HepG2 (cell line): ENCODE results near the gene ITPK1. TPM values are rescaled to one million over a fixed set of nuclear protein-coding genes. Genes with fewer than 3 reads are reported as not detected.

Experiments used
- KLF12 ChIP-seq: sonication (generic); formaldehyde crosslinking; IDR thresholded peaks from 2 replicates; pipeline ENCODE4 v1.4.0; 2020; ENCODE audit warnings: missing genetic modification reagents, borderline replicate concordance
- YY1 ChIP-seq: IDR thresholded peaks from 2 replicates; pipeline ENCODE4 v1.6.1; 2011; ENCODE audit warnings: low read length, low read depth, moderate library complexity, mild to moderate bottlenecking; ENCODE audit not compliant: insufficient read depth, insufficient replicate concordance
- ZNF329 ChIP-seq: sonication (generic); formaldehyde crosslinking; IDR thresholded peaks from 2 replicates; pipeline ENCODE4 v1.9.0; 2021; ENCODE audit warnings: low read depth, mild to moderate bottlenecking, missing genetic modification reagents
- ZNF432 ChIP-seq: sonication (generic); formaldehyde crosslinking; IDR thresholded peaks from 2 replicates; pipeline ENCODE4 v1.5.0; 2020; ENCODE audit warnings: missing genetic modification reagents, mild to moderate bottlenecking, borderline replicate concordance
- ZNF724P ChIP-seq: sonication (generic); formaldehyde crosslinking; IDR thresholded peaks from 2 replicates; pipeline ENCODE4 v1.8.0; 2022; ENCODE audit warnings: missing genetic modification reagents, borderline replicate concordance
- ZNF768 ChIP-seq: sonication (generic); formaldehyde crosslinking; IDR thresholded peaks from 2 replicates; pipeline ENCODE4 v1.4.0; 2020; ENCODE audit warnings: missing genetic modification reagents
- polyA plus RNA-seq, 8 experiments: library from polyadenylated mRNA; depleted of rRNA in 3 of 8; stranded (reverse) in 7 of 8; unstranded in 1 of 8; fragments of >200 nt; fragmentation: Illumina TruSeq in 4 of 8; extraction: Trizol in 4 of 8; gene quantifications; 2 replicates each; pipeline versions ENCODE4 v1.2.1 to v1.2.3, GENCODE V29; 2011 to 2016; ENCODE audit warnings: low read depth in 4 of 8, missing spikeins in 1 of 8, mixed read lengths in 1 of 8; ENCODE audit not compliant: insufficient read depth in 1 of 8
- total RNA-seq, 5 experiments: library from RNA; depleted of rRNA; stranded (reverse); fragments of >200 nt; fragmentation: Illumina TruSeq; extraction: Trizol; gene quantifications; 2 replicates each; pipeline ENCODE4 v1.2.3, GENCODE V29; 2016; ENCODE audit warnings: low read depth in 1 of 5
- TF ChIP-seq, protein P1 (sequence below): sonication (generic); formaldehyde crosslinking; IDR thresholded peaks from 2 replicates; pipeline ENCODE4 v1.4.0; 2020; ENCODE audit warnings: mild to moderate bottlenecking, missing genetic modification reagents
- TF ChIP-seq, protein P2 (sequence below): sonication (generic); formaldehyde crosslinking; IDR thresholded peaks from 2 replicates; pipeline ENCODE4 v1.8.0; 2022; ENCODE audit warnings: low read depth, missing genetic modification reagents
- TF ChIP-seq, protein P3 (sequence below): sonication (generic); formaldehyde crosslinking; IDR thresholded peaks from 2 replicates; pipeline ENCODE4 v1.4.0; 2020; ENCODE audit warnings: missing genetic modification reagents, low read depth, mild to moderate bottlenecking, borderline replicate concordance

Gene ITPK1
- total and polyA plus RNA-seq, 2 of the 13 experiments (the other 11 are each of a cell fraction or from before 2014, with no cell fraction given): 20.5 to 47.5 TPM

DNA sequence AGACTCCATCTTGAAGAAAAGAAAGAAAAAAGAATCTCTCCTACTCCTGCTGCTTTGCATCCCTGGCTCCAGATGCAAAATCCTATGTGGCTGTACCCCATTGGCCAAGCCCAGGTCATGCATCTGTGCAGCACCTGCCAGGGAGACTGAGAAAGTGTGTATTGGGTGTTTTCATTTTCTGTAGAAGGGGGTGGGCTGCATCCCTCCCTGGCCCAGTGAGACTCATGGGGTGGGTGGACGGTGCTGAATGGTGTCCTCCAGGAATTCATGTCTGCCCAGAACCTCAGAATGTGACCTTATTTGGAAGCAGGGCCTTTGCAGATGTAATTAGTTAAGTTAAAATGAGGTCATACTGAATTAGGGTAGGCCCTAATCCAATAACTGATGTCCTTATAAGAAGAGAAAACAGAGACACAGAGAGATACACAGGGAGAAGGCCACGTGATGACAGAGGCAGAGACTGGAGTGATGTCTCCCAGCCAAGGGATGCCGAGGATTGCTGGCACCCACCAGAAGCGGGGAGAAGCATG lies 45.8 kb upstream of the ITPK1 start (continued):
- TF ChIP-seq, protein P1, sequence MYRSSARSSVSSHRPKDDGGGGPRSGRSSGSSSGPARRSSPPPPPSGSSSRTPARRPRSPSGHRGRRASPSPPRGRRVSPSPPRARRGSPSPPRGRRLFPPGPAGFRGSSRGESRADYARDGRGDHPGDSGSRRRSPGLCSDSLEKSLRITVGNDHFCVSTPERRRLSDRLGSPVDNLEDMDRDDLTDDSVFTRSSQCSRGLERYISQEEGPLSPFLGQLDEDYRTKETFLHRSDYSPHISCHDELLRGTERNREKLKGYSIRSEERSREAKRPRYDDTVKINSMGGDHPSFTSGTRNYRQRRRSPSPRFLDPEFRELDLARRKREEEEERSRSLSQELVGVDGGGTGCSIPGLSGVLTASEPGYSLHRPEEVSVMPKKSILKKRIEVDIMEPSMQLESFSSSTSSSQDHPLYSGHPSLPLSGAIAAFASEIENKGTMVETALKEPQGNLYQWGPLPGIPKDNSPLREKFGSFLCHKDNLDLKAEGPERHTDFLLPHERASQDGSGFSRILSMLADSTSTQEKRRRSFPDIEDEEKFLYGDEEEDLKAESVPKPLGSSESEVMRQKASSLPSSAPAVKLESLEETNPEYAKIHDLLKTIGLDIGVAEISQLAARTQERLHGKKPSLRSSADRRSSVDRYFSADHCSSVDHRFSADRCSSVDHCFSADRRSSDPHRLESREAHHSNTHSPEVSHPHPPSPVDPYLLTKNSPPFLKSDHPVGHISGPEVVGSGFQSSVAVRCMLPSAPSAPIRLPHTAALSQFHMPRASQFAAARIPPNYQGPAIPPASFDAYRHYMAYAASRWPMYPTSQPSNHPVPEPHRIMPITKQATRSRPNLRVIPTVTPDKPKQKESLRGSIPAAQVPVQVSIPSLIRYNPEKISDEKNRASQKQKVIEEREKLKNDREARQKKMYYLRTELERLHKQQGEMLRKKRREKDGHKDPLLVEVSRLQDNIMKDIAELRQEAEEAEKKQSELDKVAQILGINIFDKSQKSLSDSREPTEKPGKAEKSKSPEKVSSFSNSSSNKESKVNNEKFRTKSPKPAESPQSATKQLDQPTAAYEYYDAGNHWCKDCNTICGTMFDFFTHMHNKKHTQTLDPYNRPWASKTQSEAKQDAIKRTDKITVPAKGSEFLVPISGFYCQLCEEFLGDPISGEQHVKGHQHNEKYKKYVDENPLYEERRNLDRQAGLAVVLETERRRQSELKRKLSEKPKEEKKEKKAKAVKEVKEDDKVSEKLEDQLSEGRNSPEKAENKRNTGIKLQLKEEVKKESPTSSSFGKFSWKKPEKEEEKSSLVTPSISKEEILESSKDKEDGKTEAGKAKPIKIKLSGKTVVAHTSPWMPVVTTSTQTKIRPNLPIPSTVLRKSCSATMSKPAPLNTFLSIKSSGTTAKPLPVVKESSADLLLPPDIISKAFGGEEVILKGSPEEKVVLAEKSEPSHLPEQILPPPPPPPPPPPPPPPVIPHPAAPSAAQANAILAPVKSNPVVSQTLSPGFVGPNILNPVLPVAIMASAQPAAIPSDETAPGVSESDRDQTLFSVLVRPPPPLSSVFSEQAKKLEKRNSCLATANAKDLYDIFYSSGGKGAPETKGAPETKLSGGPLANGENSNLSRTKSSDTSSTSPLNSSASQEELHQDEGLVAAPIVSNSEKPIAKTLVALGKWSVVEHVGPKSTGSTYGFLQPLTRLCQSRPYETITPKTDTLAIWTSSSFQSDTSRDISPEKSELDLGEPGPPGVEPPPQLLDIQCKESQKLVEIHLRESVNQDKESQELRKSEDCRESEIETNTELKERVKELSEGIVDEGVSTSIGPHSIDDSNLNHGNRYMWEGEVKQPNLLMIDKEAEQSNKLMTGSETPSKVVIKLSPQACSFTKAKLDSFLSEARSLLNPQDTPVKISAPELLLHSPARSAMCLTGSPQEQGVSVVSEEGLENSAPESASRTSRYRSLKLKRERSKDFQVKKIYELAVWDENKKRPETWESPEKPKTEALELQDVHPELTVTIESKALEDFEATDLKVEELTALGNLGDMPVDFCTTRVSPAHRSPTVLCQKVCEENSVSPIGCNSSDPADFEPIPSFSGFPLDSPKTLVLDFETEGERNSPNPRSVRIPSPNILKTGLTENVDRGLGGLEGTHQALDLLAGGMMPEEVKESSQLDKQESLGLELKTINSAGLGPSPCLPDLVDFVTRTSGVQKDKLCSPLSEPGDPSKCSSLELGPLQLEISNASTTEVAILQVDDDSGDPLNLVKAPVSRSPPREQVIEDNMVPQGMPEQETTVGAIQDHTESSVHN (CRISPR knock-in tag): no peak
- TF ChIP-seq YY1 (no peak), ZNF432 (CRISPR knock-in tag) (no peak), ZNF724P (CRISPR knock-in tag) (no peak), KLF12 (CRISPR knock-in tag) (no peak), ZNF329 (CRISPR knock-in tag) (no peak), ZNF768 (CRISPR knock-in tag) (no peak)
- TF ChIP-seq, protein P2, sequence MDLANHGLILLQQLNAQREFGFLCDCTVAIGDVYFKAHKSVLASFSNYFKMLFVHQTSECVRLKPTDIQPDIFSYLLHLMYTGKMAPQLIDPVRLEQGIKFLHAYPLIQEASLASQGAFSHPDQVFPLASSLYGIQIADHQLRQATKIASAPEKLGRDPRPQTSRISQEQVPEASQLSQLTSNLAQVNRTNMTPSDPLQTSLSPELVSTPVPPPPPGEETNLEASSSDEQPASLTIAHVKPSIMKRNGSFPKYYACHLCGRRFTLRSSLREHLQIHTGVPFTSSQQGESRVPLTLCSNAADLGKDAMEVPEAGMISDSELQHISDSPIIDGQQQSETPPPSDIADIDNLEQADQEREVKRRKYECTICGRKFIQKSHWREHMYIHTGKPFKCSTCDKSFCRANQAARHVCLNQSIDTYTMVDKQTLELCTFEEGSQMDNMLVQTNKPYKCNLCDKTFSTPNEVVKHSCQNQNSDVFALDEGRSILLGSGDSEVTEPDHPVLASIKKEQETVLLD (CRISPR knock-in tag): no peak
- TF ChIP-seq, protein P3, sequence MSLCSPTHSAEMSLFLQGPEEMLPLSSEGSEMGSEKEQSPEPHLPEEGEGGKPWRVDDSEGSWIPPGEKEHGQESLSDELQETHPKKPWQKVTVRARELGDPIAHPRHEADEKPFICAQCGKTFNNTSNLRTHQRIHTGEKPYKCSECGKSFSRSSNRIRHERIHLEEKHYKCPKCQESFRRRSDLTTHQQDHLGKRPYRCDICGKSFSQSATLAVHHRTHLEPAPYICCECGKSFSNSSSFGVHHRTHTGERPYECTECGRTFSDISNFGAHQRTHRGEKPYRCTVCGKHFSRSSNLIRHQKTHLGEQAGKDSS (CRISPR knock-in tag): no peak
